ENCODE measurements around the gene ATP13A4.

Gene ATP13A4

DNA sequence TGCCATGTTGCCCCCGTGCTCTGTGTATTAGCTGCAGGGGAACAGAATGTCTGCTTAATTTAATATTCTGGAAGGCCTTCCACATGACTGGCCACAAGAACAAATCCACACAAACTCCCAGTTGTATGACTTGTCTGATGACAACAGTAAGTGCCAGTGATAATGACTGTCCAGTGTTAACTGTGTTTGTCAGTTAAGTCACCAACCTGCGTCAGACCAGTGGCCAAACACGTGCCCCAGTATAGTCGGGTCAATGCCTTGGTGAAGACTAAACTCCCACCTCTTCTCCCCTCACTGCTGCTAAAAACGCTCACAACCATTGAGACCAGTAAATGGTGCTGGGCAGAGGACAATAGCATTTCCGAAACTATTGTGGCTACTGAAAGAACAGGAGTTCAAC is 166.3 kb downstream of the ATP13A4 start:
- no peak for DNase-seq

DNA sequence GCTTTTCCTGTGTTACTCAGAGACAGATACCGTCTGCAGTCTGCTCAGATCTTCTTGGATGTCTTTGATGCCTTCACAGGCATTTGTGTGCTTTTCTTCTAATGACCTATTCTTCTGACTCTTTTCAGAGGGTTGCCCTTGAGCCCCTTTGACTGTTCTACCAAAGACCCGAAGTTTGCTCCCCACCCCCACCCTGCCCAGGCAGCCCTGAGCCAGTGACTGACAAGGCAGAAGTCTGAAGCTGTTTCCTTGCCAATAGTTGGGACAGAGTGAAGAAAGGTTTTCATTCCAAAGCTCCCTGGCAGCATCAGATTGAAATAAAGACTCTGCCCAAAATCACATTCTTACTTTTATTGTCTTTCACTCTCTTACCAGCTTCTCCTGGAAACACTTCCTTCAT is 167.1 kb downstream of the ATP13A4 start:
- no peak for DNase-seq

DNA sequence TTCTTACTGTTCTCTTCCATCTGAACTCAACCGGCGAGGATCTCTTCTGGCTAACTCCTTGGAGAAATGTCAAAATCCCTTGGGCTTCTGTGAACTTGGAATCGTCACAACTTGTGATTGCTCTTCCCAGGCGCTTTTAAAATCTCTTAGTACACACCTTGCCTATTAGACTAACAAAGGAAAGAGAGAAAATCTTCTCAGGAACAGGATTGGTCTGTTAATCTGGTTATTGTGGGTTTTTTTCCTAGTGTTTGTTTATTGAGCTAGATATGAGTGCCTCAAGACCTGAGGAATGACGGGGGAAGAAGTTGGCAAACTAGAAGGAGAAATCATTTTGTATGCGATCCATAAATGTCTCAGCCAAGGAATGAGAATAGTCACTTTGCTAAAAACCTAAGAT is 176.0 kb downstream of the ATP13A4 start, which contains the start of gene ATP13A5:
Gene ATP13A5, minus strand, starts transcription at position 48 of the 400 bp plus-strand sequence. Its CDS starts 28 bp downstream, at position 20.
- DNase-seq: no peak

GRCh38 chr3:193377591-193377990 is 177.1 kb downstream of the ATP13A4 start:
- DNase-seq: no peak

DNA sequence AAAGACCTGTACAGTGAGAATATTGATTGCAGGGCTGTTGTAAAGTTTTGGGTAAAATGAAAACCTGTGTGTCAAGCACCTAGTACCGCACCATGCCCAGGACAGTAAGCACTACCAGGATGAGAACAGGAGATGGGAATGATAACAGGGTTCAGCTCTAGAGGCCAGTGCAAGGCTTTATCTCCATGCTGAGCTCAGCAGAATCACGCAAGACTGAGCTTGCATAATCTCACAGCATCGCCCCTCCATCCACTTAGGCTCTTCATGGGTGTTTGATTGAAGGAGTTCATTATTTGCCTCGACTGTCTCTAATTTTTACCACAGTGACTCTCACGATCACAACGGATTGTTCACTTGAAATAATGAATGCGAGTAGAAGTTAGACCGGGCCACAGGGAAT is 179.1 kb downstream of the ATP13A4 start:
- DNase-seq: no peak

DNA sequence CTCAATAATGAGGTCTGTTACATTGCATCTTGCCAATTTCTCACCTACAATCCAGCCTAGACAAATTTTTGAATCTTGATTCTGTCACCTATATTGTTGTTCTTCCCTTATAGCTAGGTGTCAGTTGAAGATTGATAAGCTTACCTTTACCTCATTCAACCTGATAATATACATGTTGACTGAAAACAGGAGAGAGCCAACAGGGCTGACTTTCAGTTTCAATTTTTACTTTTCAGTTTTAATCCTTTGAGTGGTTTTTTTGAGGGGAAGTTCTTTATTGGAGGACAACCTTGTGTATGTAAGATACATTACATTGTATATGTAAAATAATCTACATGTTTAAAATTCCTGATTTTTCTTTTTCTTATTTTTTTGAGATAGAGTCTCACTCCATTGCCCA is 181.9 kb downstream of the ATP13A4 start:
- no peak for DNase-seq

GRCh38 chr3:193367868-193368267 is 186.8 kb downstream of the ATP13A4 start:
- no peak for DNase-seq

DNA sequence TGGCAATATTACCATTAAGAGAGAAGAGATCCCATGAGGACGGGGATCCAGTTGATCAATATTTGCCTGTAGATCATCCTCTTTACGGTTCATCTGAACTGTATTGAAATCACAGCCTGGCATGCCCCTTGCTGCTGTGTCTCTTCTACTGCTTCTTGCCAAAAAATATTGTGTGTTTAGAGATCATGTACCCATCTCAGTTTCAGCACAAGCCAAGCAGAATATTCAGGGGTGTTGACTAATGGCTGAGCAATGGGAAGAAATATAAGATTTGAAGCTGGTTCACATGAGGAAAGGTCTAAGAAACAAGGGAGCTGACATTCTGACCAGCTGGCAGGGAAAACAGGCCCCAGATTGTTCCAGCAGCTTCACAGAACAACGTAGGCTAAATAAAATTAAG is 197.4 kb downstream of the ATP13A4 start:
- DNase-seq: no peak

- no peak for DNase-seq
These were observed 200.3 kb downstream of the ATP13A4 start for GRCh38 chr3:193354423-193354822.
